Colonic mucosa (tissue), 4 donors: ENCODE results near the gene ARHGEF38. TPM values are rescaled to one million over a fixed set of nuclear protein-coding genes. Genes with fewer than 3 reads are reported as not detected.

ENCODE experiments used
- DNase-seq: peaks from one replicate; pipeline ENCODE4 v3.0.0-alpha.2; 2020
- H3K27ac ChIP-seq: fragments of 200-600 bp; one replicate; pipeline ENCODE4 v1.8.0; 2021
- H3K27me3 ChIP-seq: fragments of 200-600 bp; one replicate; pipeline ENCODE4 v1.8.0; 2021
- H3K36me3 ChIP-seq: fragments of 200-600 bp; one replicate; pipeline ENCODE4 v1.8.0; 2021
- H3K4me1 ChIP-seq: fragments of 200-600 bp; one replicate; pipeline ENCODE4 v1.8.0; 2021; ENCODE audit warnings: mild to moderate bottlenecking
- H3K4me3 ChIP-seq: fragments of 200-600 bp; one replicate; pipeline ENCODE4 v1.8.0; 2021
- H3K9ac ChIP-seq, 2 donors: one replicate each; pipeline ENCODE4 v1.7.0; 2013; ENCODE audit warnings: control low read depth in 2 of 2, low read depth in 2 of 2, low read length in 2 of 2
- H3K9me3 ChIP-seq: fragments of 200-600 bp; one replicate; pipeline ENCODE4 v1.8.0; 2021
- CTCF ChIP-seq: fragments of 200-600 bp; IDR thresholded peaks from one replicate; pipeline ENCODE4 v1.8.0; 2022; ENCODE audit warnings: antibody characterized with exemption, mild to moderate bottlenecking
- intact Hi-C: fragments of 100-400 bp; cut with DNase I; formaldehyde crosslinking; loops from one replicate; pipeline ENCODE4 v1.14.1; 2022
- total RNA-seq, 2 donors: library from RNA; stranded (reverse); fragmentation: NEBNext Ultra II Directional in 1 of 2; extraction: Animal tissue kit (Norgen Biotek cat#: 25700) in 1 of 2; gene quantifications; one replicate each; pipeline ENCODE4 v1.2.1, GENCODE V29; 2021
- donor health status: healthy.
- donor health status: DM: no; HTN: no; CAD: no.
- donor health status: DM: no; HTN: no; CAD: no.

The ARHGEF38 gene
- total RNA-seq, 2 donors from 2014 or later, result 14.4 to 14.8 TPM

- no peaks in the 10 kb centered on the region for H3K9me3 ChIP-seq
- DNase-seq, result no peak
- no peaks in the 10 kb centered on the region for H3K4me1 ChIP-seq
- no peaks in the 10 kb centered on the region for H3K36me3 ChIP-seq
- H3K27me3 ChIP-seq, result no peaks in the 10 kb centered on the region
- intact Hi-C loops, result no loop called here
- H3K9ac ChIP-seq, result no peak overlapping the region
- no peak overlapping the region for H3K4me3 ChIP-seq
- no peak overlapping the region for H3K27ac ChIP-seq
- no peak for TF ChIP-seq CTCF
Observed at GRCh38 chr4:105546086-105546485, 6.3 kb upstream of the ARHGEF38 start.

DNA sequence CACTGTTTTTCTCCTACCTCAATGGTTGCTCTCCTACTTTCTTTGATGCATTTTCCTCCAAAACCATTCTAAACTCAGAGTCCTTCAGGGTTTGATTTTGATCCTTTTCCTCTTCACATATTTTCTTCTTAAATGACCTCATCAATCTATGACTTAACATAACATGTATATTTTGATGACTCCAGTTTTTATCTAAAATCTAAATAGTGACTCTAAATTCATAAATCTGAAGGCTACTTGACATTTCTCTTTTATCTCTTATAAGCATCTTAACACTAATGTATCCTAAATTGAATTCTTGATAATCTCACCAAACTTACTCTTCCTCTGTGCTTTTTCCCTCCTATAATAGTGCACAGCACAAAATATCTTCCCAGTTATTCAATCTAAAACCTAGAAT lies 4.7 kb upstream of the ARHGEF38 start:
- TF ChIP-seq CTCF, result no peak
- no peaks in the 10 kb centered on the region for H3K36me3 ChIP-seq
- no peaks in the 10 kb centered on the region for H3K9me3 ChIP-seq
- no peaks in the 10 kb centered on the region for H3K27me3 ChIP-seq
- no peak overlapping the region for H3K27ac ChIP-seq
- DNase-seq, result no peak
- H3K4me3 ChIP-seq, result no peak overlapping the region
- intact Hi-C loops, result no loop called here
- H3K4me1 ChIP-seq, result no peaks in the 10 kb centered on the region
- H3K9ac ChIP-seq, result no peak overlapping the region

DNA sequence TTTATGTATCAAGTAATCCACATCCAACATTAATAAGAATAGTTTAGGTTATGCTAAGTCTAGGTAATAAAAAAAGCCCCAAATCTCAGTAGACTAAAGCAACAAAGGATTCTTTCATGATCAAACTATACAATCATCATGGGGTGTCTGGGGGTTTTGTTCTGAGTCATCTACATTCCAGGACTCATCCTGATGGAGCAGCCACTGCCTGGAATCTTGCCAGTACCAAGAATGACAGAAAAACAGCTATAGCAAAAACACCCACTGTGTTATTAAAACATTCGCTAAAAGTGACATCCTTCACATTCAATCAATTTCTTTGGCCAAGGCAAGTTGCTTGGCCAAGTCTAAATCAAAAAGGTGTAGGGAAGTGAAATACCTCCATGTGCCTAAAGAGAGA lies 3.9 kb upstream of the ARHGEF38 start:
- Histone ChIP-seq H3K4me1 (no peaks in the 10 kb centered on the region), H3K9me3 (no peaks in the 10 kb centered on the region), H3K4me3 (no peak overlapping the region), H3K27ac (no peak overlapping the region), H3K36me3 (no peaks in the 10 kb centered on the region), H3K9ac (no peak overlapping the region), H3K27me3 (no peaks in the 10 kb centered on the region)
- no peak for DNase-seq
- intact Hi-C loops, result no loop called here
- no peak for TF ChIP-seq CTCF

DNA sequence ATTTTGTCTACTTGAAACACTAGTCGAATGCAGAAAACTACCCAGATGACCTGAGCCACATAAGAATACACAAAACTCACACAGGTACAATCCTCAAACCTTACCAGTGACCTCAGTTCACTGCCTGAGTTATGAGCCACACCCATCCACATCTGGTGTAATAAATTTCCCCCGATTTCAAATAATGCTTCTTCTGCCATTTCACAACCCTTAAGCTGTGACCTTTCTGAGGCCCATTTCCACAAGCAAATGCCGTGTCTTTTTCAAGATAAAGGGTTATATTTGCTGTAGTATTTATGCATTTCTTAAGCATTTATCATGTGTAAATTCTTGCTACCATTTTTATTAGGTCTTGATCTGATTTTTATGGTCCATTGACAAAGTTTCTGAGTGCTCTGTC lies 1.8 kb upstream of the ARHGEF38 start:
- Histone ChIP-seq H3K4me3 (no peak overlapping the region), H3K27me3 (no peaks in the 10 kb centered on the region), H3K27ac (peak overlapping the region; percentile 88), H3K9me3 (no peaks in the 10 kb centered on the region), H3K9ac (peak overlapping the region in 1 of 2 donors; percentile 22), H3K36me3 (no peaks in the 10 kb centered on the region), H3K4me1 (no peaks in the 10 kb centered on the region)
- no peak for DNase-seq
- intact Hi-C loops, result no loop called here
- no peak for TF ChIP-seq CTCF

DNA sequence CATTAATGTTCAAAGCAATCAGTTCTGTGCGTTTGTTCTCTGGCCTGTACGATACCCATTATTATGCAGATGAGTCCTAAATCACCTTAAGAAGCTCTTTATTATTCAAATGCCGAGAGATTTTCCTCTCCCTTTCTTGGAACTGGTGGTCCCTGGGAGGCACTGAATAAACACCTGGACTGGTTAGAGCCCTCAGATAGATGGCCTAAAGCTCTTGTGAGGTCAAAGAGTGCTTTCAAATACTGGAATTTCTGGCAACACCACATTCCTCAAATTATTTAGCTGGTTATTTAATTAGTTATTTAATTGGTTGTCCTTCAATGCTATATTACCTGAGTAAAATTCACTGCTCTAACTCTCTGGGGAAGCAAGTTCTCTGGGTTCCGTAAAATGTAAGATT lies 3.0 kb downstream of the ARHGEF38 start:
- no peak for DNase-seq
- no peak overlapping the region for H3K27ac ChIP-seq
- no peaks in the 10 kb centered on the region for H3K9me3 ChIP-seq
- intact Hi-C loops, result no loop called here
- no peak for TF ChIP-seq CTCF
- no peaks in the 10 kb centered on the region for H3K4me1 ChIP-seq
- no peak overlapping the region for H3K4me3 ChIP-seq
- H3K27me3 ChIP-seq, result no peaks in the 10 kb centered on the region
- no peak overlapping the region for H3K9ac ChIP-seq
- H3K36me3 ChIP-seq, result no peaks in the 10 kb centered on the region

- Histone ChIP-seq H3K36me3 (no peaks in the 10 kb centered on the region), H3K27ac (peak overlapping the region; percentile 29), H3K4me1 (no peaks in the 10 kb centered on the region), H3K4me3 (no peak overlapping the region), H3K9me3 (no peaks in the 10 kb centered on the region), H3K27me3 (no peaks in the 10 kb centered on the region), H3K9ac (no peak overlapping the region)
- intact Hi-C loops, result no loop called here
- no peak for TF ChIP-seq CTCF
- no peak for DNase-seq
Observed at GRCh38 chr4:105556206-105556605, 3.8 kb downstream of the ARHGEF38 start.
